ENCODE data around the gene PTGES3L. TPM values are rescaled to one million over a fixed set of nuclear protein-coding genes. Genes with fewer than 3 reads are reported as not detected.
"Not testable (repeated sequence)": the region's sequence is repeated elsewhere in the genome, so short reads cannot be mapped to it uniquely, and the experiment has no call there.

Gene PTGES3L
- total RNA-seq, 2 donors from 2014 or later = 0.52 TPM; not detected in 1

- H3K4me3 ChIP-seq = no peak overlapping the region
- no peaks in the 10 kb centered on the region for H3K27me3 ChIP-seq
- 69 to 81% methylated on average over 1 of the region's 1 CpG for WGBS, 2 donors
- no peaks in the 10 kb centered on the region for H3K36me3 ChIP-seq (replicated peaks in 1 of 2; ENCODE audit: insufficient read depth in 1 of 2, low read depth in 2 of 2)
- H3K9me3 ChIP-seq = no peaks in the 10 kb centered on the region
- intact Hi-C loops (cut with DNase I) = no loop called here
- peak overlapping the region in 3 of 4 donors; percentile 76 to 77 (median 76) for H3K27ac ChIP-seq
- ATAC-seq = no peak
- H3K4me1 ChIP-seq = peaks cover 9% of the 10 kb centered on the region
- no peak for DNase-seq
- TF ChIP-seq CTCF (IDR thresholded peaks at IDR 0.05) (peak in 1 of 7 experiments; percentile 1), POLR2A (IDR thresholded peaks at IDR 0.05) (no peak)
Measured at GRCh38 chr17:42929497-42929844, 50.4 kb downstream of the PTGES3L start.

GRCh38 chr17:42928714-42929496 is 51.0 kb downstream of the PTGES3L start:
- peaks cover 9% of the 10 kb centered on the region for H3K4me1 ChIP-seq
- H3K36me3 ChIP-seq (replicated peaks in 1 of 2; ENCODE audit: insufficient read depth in 1 of 2, low read depth in 2 of 2) = no peaks in the 10 kb centered on the region
- ATAC-seq = peak; percentile 96
- intact Hi-C loops (cut with DNase I) = no loop called here
- H3K27me3 ChIP-seq = no peaks in the 10 kb centered on the region
- peak overlapping the region; percentile 57 to 77 (median 76) for H3K27ac ChIP-seq
- no peak overlapping the region for H3K4me3 ChIP-seq
- peak; percentile 60 to 86 (median 74) for DNase-seq
- TF ChIP-seq POLR2A (IDR thresholded peaks at IDR 0.05) (no peak), CTCF (IDR thresholded peaks at IDR 0.05) (peak; percentile 43 to 91 (median 83))
- H3K9me3 ChIP-seq = no peaks in the 10 kb centered on the region
- 22 to 30% methylated on average over 9 of the region's 9 CpGs for WGBS, 2 donors

- ATAC-seq = no peak
- Histone ChIP-seq H3K9me3 (no peaks in the 10 kb centered on the region), H3K27me3 (no peaks in the 10 kb centered on the region), H3K4me3 (no peak overlapping the region), H3K27ac (no peak overlapping the region), H3K36me3 (replicated peaks in 1 of 2; ENCODE audit: insufficient read depth in 1 of 2, low read depth in 2 of 2) (no peaks in the 10 kb centered on the region), H3K4me1 (peaks cover 29% of the 10 kb centered on the region)
- DNase-seq = no peak
- intact Hi-C loops (cut with DNase I) = no loop called here
- WGBS, 2 donors = 51 to 82% methylated on average over 5 of the region's 5 CpGs
- TF ChIP-seq CTCF (IDR thresholded peaks at IDR 0.05) = no peak
- TF ChIP-seq POLR2A (IDR thresholded peaks at IDR 0.05) = no peak
Measured at GRCh38 chr17:42924891-42925290, 55.0 kb downstream of the PTGES3L start.

- intact Hi-C loops (cut with DNase I); H3K4me3 ChIP-seq; H3K36me3 ChIP-seq (replicated peaks in 1 of 2; ENCODE audit: insufficient read depth in 1 of 2, low read depth in 2 of 2); H3K27ac ChIP-seq; ATAC-seq; H3K9me3 ChIP-seq; DNase-seq; H3K27me3 ChIP-seq: not testable (repeated sequence)
- WGBS, 2 donors = 81 to 92% methylated on average over 5 to 6 of the region's 7 CpGs
- peaks cover 37% of the 10 kb centered on the region for H3K4me1 ChIP-seq
Measured at GRCh38 chr17:42923472-42923871, 56.4 kb downstream of the PTGES3L start.

- DNase-seq (no peak), ATAC-seq (no peak)
- intact Hi-C loops (cut with DNase I) = no loop called here
- peaks cover 46% of the 10 kb centered on the region for H3K4me1 ChIP-seq
- H3K27me3 ChIP-seq = no peaks in the 10 kb centered on the region
- TF ChIP-seq CTCF (IDR thresholded peaks at IDR 0.05) = no peak
- TF ChIP-seq POLR2A (IDR thresholded peaks at IDR 0.05) = no peak
- 73 to 75% methylated on average over 7 of the region's 7 CpGs for WGBS, 2 donors
- H3K9me3 ChIP-seq = no peaks in the 10 kb centered on the region
- no peak overlapping the region for H3K4me3 ChIP-seq
- no peak overlapping the region for H3K27ac ChIP-seq
- H3K36me3 ChIP-seq (replicated peaks in 1 of 2; ENCODE audit: insufficient read depth in 1 of 2, low read depth in 2 of 2) = no peaks in the 10 kb centered on the region
Measured at GRCh38 chr17:42922294-42922693, 57.6 kb downstream of the PTGES3L start.
